Activated CD4-positive, alpha-beta T cell treated with anti-CD3 and anti-CD28 coated beads, Interleukin-2, amount 50 U/mL, for 4 hours (primary cell): ENCODE measurements around the gene BRMS1.
A peak's percentile ranks its signal among the peaks of the same experiment; 100 is the strongest.

Experiments used
- DNase-seq, 2 experiments: peaks; one replicate each; pipeline ENCODE4 v3.0.0-alpha.2; 2020

Gene BRMS1

DNA sequence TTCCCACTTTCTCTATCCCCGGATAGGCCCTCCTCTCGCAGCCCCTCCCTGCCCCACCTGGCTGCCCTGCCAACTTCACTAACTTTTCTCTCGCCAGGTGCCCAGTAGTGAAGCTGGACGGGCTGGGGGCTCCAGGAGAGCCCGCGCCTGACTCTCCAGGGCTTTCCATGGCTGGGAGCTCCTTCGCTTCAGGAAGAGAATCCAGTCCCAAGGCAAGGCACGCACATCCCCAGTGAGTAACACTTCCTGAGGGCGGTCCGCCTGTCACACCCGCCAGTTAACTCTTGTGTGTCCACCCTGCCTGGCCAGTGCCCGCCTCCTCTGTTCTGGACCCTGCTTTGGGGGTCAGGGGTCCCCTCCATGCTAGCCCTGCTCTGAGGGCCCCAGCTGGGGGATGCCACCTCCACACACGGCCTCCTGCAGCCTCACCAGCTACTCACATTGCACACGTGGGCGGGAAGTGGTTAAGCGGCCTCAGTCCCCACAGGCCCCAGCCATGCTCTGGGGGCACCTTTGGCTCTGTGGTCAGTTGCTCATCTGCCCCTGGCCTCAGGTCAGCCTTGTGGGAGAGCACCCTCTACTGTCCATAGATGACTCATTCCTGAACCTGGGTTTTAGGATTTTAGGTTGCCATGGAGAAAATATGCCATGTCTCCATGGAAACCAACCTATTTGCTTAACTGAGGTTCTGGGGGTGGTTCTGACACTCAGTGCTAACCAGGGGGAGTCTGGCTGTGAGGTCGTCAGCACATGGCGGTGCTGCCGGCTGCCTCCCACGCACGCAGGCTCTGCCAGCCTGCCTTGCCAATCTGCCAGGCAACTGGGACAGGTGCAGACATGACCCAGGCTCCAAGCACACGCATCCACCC is 8.4 kb downstream of the BRMS1 start, which contains the start of gene RIN1:
RIN1 (minus strand) TSS at position 201 of the 869 bp plus-strand sequence; CDS start at position 169, 32 bp downstream.
- peak; percentile 16 to 30 for DNase-seq

GRCh38 chr11:66335531-66336233 is 9.2 kb downstream of the BRMS1 start:
- DNase-seq: no peak

DNA sequence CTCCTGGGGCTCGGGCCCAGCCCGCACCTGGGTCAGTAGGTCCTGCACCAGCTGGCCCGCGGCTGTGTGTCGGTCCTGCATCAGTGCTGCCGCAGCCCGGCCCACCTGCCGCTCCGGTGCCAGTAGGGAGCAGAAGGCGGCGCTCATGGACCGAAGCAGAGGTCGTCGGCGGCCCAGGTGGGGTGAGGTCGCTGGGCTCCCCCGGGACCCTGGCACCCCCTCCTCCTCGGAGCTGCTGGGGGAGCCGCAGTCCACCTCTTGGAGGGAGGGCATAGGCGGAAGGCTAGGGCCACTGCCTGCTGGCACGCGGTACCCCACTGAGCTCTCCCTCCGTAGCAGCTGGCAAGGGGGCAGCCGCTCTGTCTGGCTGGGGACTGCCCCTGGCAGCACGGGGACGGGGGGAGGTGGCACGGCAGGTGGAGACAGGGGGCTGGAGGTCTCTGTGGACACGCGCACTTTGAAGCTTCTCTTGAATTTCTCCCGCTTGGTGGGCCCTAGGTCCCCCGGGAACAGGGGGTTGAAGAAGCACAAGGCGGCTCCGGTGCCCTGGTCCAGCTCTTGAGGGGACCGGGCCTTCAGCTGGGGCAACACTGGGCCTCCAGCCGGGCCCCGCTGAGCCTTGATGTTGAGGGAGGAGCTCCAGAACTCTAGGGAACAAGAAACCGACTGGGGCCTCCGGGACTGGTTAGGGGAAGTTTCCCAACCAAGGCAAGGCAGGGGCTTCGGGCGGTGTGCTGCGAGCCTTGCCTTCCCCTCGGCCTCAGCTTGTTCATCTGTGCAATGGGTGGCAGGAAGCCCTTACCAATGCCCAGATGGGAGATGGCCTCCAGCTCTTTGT is 10.1 kb downstream of the BRMS1 start:
- DNase-seq: no peak

- no peak for DNase-seq
These were observed 10.9 kb downstream of the BRMS1 start for GRCh38 chr11:66333896-66334604.

DNA sequence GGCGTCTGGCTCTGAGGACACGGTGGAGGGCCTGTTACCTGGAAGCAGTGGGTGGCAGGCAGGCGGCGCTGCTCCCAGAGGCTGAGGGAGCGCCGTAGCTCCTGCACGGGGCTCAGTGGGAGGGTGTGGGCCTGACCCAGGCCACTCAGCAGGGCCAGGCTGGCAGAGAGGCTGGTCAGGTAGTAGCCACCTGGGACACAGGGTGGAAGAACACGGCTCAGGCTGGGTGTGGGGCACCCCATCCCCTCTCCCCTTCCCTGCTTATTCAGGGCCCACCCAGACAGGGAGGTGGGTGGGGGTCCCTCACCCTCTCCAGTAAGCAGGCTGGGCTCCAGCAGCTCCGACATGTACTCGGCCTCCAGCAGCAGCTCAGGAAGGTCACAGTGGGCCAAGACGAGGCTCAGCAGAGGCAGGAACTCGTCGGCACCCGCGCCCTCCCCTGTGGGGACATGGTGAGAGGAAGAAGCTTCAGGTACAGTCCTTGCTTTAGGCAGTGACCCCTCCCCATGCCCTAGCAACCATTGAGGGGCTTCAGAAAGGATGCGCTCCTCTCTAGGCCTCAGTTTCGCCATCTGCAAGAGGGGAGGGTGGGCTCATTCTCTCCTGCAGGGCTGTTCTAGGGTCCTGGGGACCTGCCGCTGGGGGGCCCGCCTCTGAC is 11.6 kb downstream of the BRMS1 start:
- no peak for DNase-seq

GRCh38 chr11:66332371-66333219 is 12.3 kb downstream of the BRMS1 start:
- DNase-seq: no peak

GRCh38 chr11:66331542-66332370 is 13.1 kb downstream of the BRMS1 start:
- DNase-seq: no peak

- DNase-seq: no peak
These were observed 14.0 kb downstream of the BRMS1 start for GRCh38 chr11:66330931-66331330.

GRCh38 chr11:66329165-66329673 is 15.7 kb downstream of the BRMS1 start:
- DNase-seq: no peak

DNA sequence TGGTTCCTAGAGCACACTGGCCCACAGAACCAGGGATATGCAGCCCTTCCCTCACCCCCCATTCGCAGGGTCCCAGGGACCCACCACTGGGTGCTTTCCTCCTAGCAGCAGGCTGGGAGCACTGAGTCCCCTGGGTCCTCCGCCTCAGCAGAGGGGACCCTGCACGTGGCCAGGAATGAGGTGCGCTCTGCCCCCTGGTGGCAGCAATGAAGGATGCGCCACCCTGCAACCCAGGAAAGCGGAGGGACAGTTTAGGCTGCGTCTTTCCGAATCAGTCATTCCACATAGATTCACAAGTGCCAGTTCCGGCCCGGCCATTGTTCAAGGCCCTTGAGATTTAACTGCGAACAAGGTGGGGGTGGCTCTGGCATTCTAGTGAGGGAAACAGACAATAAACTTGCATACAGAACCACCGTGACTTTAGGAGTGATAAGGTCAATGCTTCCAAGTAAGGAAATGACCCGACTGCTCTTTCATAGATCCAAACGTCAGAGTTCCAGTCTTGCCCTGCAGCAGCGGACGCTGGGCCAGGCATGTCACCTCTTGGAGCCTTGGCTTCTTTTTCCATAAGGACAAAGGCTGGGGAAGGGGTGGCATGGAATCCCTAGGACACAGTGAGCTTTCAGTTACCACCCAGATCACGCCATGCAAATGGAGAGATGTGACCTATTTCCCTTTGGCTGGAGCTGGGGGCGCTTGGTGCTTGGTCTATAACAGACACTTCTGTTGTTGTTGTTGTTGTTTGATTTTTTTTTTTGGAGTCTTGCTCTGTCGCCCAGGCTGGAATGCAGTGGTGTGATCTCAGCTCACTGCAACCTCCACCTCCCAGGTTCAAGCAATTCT is 16.4 kb downstream of the BRMS1 start:
- peak; percentile 72 to 75 for DNase-seq

GRCh38 chr11:66328031-66328301 is 16.9 kb downstream of the BRMS1 start:
- no peak for DNase-seq

DNA sequence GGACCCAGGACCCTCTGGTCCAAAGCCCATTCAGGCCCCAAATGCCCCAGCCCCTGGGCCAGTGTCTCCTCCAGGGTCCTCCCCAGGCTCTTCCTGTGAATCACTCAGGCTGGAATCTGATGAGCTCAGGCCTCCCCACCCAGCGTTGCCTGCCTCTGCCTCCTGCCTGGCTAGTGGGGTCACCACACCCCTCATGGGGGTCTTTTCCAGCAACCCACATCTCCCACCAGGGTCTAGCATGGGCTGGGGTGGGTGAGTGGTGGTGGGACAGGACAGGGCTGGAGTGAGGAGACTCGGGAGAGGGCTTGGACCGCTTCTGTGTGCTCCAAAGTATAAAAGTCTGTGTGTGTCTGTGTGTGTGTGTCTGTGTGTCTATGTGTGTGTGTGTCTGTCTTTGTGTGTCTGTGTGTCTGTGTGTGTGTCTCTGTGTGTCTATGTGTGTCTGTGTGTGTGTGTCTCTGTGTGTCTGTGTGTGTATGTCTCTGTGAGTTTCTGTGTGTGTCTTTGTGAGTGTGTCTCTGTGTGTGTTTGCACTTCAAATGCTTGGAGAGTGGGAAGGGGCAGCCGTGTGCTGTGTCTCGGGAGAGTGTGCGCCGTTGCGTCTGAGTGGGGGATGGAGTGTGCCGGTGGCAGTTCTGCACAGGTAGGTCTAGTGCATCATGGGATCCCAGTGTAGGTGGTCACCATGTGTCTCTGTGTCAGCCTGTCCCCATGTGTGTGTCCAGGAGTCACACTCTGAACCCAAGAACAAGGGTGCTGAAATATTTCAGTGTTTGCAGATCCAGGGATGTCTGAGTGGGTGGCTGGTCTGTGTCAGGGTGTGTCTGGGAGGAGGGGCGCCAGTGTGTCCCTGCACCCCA is 17.5 kb downstream of the BRMS1 start:
- DNase-seq: no peak

- no peak for DNase-seq
These were observed 18.4 kb downstream of the BRMS1 start for GRCh38 chr11:66326261-66327111.

DNA sequence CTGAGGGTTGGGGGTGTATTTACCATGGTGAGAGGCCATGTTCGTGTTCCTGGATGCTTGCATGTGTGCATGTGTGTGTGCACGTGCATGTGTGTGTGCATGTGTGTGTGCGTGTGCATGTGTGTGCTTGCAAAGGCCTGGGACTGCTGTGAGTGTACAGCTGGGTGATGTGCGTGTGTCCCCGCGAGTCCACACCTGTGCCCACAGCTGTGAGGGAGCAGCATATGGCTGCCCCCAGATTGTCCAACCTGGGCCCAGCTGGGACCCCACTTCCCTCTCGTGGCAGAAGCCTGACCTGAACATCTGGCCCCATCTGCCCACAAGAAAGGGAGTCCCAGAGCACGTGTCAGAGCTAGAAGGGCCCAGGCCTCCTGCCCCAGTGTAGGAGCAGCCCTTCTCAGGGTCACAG is 19.6 kb downstream of the BRMS1 start:
- DNase-seq: no peak

DNA sequence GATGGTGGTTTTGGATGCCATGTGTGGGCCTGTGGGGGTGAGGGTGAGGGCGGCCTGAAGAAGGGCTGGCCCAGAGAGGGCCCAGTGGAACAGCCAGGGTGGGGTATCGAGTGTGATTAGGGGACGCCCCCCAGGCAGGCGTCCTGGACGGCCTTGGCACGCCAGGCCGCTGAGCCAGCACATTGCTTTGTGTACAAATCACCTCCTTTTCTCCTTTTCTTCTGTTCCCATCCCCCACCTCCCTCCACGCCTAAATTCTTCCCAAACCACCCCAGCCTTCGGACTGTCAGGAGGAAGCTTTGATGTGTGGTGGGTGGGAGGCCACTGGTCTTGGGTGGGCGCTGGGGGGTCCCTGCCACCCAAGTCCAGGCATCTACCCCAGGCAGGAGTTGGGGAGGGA is 20.2 kb downstream of the BRMS1 start:
- no peak for DNase-seq

DNA sequence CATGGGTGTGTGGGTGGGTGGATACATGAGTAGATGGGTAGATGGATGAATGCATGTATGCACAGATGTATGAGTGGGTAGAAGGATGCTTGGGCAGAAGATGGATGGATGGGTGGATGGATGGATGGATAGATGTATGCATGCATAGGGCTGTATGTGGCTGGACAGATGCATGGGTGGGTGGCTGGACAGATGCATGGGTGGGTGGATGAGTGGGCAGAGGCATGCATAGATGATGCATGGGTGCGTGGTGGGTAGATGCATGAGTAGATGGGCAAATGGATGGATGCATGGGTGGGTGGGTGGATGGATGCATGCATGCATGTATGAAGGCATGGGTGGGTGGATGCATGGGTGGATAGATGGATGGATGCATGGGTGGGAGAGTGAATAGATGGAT is 21.2 kb downstream of the BRMS1 start:
- DNase-seq: no peak
